ENCODE results near the gene PMVK.

DNA sequence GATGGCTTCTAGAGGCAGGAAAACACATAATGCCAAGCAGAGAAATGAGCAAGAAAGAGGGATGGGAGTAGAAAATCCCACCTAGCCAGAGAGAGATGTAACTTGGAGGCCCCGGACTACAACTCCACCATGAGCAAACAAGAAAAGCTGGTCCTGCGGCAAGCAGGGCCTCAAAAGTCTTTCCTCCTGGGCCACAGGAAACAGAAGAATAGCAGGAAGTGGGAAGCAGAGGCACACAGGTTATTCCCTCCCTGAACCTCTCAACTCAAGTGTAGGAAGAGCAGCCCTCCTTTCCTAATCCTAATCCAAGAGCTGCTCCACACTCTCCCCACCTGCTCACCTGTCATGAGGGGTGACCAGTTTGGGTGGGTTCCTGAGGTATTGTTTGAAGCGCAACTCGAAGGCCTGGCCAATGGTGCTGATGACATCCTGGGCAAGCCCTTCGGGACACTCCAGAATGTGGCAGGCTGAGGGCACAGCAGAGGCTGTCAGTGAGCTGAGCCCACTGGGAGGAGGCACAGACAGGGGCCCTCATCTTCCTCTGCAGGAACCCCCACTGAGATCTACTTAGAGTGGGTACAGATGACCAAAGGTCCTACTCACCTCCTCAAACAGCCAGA is 30.9 kb upstream of the PMVK start:
- TF ChIP-seq EZH2 (IDR thresholded peaks at IDR 0.05; ENCODE audit: insufficient read depth, low read length): no peak
- TF ChIP-seq, protein P1, sequence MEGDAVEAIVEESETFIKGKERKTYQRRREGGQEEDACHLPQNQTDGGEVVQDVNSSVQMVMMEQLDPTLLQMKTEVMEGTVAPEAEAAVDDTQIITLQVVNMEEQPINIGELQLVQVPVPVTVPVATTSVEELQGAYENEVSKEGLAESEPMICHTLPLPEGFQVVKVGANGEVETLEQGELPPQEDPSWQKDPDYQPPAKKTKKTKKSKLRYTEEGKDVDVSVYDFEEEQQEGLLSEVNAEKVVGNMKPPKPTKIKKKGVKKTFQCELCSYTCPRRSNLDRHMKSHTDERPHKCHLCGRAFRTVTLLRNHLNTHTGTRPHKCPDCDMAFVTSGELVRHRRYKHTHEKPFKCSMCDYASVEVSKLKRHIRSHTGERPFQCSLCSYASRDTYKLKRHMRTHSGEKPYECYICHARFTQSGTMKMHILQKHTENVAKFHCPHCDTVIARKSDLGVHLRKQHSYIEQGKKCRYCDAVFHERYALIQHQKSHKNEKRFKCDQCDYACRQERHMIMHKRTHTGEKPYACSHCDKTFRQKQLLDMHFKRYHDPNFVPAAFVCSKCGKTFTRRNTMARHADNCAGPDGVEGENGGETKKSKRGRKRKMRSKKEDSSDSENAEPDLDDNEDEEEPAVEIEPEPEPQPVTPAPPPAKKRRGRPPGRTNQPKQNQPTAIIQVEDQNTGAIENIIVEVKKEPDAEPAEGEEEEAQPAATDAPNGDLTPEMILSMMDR (IDR thresholded peaks at IDR 0.05; ENCODE audit: insufficient read depth, low read depth, low read length): no peak

All from astrocyte (in vitro differentiated cells and primary cell).